Femur (tissue), 1 donor: ENCODE results near the gene FNDC5.

Source experiments
- DNase-seq: peaks from one replicate; pipeline ENCODE4 v3.0.0-alpha.2; 2017

The FNDC5 gene

GRCh38 chr1:32883338-32884031, 12.8 kb upstream of the FNDC5 start:
- no peak for DNase-seq

DNA sequence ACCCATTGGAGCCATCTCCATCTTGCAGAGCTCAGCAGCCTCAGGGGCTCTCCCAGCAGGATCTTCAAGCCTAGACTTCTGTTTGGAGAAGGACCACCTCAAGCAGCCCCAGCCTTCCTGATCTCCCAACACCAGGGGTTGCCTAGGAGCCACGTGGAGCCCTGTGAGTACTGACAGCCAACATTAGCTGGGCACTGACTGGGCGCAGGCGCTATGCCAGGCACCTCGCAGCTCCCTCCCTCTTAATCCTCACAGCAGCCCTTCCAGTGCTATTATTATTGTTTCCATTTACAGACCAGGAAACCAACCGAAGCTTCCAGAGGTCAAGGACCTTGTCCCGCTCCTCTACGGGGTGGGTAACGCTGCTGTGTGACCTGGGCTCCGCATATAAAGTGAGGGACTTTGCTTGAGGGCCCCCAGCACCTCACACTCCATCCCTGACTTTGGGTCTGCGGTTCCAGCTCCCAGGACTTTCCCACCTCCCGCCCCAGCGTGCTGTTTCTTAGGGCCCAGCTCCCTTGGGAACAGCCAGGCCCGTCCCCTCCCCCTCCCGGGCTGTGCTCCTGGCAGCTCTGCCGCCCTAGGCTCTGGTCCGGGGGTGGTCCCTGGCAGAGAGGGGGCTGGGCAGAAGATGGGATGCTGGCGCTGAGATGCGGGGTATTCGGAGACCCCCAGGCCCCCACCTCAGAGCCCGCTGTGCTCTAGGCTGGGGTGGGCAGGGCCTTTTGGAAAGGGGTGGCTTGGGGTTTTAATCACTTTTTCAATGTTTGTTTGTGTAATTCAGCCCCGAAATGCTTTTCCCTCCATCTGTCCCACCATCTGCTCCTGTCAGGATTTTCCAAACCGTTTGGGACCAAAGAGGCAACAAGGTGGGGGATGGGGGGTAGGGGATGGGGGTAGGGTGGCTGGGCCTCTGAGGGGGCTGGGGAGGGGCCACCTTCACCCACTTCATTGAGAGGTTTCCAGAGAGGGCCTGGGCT, 11.4 kb upstream of the FNDC5 start:
- no peak for DNase-seq

GRCh38 chr1:32881291-32881690, 10.6 kb upstream of the FNDC5 start:
- no peak for DNase-seq

- peak; percentile 9 for DNase-seq
These were observed 7.9 kb upstream of the FNDC5 start for GRCh38 chr1:32878637-32879041.

GRCh38 chr1:32878183-32878582, 7.5 kb upstream of the FNDC5 start:
- DNase-seq = peak; percentile 4

DNA sequence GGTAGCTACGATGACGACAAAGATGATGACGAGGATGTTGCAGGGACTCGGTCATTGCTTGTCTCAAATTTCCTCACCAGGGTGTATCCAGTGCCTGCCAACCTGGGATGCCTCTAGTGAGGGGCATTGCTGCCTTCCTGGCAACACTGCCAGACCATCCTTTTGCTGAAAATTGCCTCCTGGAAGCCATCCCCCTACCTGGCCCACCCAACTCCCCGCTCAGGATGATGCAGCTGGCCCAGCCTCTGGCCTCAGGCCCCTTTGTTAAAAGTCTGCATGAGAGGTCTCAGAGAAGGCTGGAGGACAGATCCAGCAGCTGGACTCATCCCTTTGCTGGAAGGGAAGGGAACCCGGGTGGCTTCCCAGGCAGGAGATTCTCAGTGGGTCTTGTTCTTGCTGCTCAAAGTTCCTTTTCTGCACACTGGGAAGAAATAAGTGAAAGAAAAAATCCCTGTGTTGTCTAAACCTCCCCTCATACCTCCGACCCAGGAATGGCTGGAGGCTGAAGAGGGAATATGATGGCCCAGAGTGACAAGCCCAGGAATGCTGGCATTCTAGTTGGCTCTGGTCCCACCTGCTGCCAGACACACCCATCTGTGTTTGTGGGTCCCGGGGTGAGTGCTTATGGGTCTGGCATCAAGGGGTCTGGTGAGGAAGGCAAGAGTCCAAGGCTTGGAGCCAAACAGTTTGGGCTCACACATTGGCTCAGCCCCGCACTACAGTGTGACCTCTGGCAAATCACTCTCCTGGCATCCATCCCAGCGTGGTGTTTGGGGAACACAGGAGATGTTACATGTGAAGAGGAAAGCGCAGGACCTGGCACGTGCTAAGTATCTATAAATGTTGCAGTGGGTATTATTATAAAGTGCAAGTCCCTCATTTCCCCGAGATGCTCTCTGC, 6.7 kb upstream of the FNDC5 start:
- peak; percentile 21 for DNase-seq

GRCh38 chr1:32876341-32877210, 5.9 kb upstream of the FNDC5 start:
- DNase-seq = no peak

DNA sequence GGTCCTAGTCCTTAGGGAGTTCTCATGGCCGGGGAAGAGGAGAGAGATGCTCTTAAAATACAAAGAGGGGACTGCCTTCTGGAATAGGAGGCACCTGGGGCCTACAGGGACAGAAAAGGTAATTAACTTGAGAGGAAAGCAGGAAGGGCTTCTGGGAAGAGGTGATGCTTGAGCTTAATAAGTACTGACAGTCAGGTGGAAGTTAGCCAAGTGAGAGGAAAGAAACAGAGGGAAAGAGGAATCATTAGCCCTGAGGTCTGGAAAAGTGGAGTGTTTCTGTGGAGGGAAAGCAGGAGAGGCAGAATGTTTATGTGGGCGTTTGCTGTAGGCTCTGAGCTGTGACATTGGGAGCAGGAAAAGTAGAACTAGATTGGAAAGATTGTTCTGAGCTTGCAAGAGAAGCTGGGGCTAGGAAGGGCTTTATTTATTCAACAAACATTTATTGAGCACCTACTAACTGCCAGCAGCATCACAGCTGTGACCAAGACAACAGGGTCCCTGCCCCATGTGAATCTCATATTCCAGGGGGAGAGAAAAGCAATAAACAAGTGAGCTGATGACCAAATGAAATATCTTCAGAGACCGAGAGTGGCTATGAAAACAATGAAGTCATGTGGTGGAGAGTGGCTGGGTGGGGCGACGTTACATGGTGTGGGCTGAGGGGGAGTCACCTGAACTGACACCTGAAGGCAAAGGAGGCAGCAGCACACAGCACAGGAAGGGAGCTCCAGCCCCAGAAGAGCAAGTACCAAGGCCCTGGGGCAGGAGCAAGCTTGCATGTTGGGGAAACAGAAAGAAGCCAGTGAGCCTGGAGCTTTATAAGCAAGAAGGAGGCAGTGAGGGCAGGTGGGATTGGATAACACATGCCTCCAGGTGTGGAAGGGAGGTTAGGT, 4.4 kb upstream of the FNDC5 start:
- no peak for DNase-seq

DNA sequence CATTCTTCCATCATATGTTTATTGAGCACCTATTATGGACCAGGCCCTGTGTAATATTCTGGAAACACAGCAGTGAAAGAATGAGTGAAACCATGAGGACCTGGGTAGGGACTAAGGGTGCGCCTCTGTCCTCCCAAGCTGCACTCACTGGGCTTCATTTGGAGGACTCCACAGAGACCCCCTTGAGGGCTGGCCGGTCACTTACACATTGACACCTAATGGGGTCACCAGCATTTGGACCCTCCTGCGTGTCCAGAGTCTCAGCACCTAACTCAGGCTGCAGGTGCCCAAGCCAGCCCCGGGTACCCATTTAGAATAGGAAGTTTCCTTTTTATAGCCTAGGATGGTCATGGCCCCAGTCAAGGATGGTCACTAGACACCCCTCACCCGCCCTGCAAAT, 2.8 kb upstream of the FNDC5 start:
- no peak for DNase-seq

DNA sequence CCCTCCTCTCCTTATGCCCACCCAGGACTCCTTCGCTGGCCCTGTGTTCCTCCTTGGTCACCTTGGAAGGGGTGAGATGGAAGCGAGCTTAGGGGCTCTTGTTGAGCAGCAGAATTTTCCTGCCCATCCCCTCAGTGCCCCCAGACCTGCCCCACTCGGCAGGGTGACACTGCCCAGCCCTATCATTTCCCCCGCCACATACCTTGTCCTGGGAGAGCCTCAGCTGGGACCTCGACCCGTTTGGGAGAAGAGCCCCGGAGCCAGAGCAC, 1.4 kb upstream of the FNDC5 start:
- DNase-seq = no peak

GRCh38 chr1:32871364-32872191, 866 bp upstream of the FNDC5 start:
- peak; percentile 80 for DNase-seq

DNA sequence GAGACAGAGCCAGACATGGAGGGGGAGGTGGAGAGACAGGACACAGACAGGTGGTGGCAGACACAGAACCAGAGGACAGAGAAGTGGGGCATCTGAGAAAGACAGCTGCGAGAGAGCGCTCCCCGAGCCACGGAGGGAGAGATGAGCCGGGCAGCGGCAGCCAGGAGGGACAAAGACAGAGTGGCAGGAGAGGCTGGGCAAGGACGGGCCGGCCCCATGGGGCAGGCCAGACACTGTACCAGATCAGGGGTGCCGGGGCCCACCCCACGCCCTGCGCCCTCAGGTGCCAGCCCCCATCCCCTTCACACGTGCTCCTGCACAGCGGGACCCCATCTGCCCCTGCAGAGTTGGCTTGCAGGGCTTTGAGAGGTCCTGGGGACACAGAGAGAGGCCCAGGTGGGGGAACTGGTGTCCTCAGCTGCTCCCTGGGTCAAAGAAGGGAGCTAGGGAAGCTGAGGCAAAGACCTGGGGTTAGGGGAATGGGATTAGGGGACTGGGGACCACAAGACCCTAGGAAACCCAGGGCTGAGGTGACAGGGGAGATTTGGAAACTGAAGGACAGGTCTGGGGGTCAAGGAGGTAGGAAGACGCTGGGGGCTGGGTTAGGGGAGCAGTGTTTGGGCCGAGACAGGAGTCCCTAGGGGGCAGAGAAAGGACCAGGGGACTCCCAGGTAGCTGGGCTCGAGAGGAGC, 643 bp downstream of the FNDC5 start:
- peak; percentile 56 for DNase-seq

DNA sequence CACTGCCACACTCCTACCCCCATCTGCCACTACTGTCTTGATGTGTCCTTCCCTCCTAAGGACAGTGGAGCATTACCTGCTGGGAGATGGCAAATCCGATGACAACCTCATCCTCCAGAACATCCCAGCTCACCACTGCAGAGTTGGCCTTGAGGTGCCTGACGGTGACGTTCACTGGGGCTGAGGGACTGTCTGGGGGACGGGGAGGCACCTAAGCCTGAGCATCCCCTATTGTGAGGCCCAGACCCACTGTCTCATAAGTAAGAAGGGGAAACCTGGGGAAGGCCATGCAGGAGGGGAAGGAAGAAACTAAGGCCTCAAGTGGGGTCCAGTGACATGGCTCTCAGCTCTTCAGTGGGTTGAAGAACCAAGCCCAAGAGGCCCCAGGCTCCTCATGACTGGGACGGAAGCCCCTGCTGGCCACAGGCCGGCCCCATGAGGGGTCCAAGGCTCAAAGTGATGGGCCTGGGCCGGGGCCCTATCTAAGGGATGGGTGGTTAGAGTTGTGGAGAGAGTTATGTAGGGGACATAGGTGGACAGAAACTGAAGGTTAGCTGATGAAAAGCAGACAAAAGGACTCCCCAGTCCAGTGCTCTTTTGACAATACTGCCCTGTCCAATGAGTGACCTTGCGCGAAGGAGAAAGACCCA, 1.8 kb downstream of the FNDC5 start:
- peak; percentile 9 for DNase-seq

- DNase-seq = no peak
These were observed 2.6 kb downstream of the FNDC5 start for GRCh38 chr1:32868085-32868484.

DNA sequence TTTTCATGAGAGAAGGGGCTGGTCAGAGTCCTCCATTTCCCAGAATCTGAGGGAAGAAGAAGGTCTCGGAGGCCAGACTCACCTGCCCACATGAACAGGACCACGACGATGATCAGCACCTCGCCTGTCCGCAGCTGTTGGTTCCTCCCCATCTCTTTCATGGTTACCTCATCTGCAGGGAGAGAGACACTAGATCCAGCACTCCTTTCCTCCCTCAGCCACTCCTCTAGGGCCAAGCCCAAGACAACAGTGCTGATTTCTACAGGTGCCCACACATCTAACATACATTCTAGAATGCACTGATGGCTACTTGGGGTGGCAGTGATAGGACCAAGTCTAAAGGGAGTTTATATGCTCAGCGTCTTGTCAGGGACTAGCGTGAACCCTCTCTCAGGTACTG, 3.0 kb downstream of the FNDC5 start:
- DNase-seq = no peak

DNA sequence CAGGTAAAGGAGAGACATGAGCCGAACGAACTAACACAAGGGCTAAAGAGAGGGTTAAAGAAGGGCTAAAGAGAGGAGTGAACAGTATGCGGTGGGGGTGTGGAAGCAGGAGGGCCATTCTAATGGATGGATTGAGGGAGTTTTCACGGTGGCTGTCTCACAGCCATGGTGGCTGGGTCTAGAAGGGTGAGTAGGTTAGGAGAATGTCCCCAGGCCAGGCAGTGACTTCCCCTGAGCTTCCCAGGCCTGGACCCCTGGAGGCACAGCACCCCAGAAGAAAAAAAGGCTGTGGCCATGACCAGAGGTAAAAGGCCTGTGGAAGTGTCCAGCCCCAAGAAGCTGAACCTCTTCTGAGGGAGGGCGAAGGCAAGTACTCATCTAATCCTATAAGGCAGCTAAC, 3.6 kb downstream of the FNDC5 start:
- no peak for DNase-seq

GRCh38 chr1:32865639-32866405, 4.9 kb downstream of the FNDC5 start:
- no peak for DNase-seq

DNA sequence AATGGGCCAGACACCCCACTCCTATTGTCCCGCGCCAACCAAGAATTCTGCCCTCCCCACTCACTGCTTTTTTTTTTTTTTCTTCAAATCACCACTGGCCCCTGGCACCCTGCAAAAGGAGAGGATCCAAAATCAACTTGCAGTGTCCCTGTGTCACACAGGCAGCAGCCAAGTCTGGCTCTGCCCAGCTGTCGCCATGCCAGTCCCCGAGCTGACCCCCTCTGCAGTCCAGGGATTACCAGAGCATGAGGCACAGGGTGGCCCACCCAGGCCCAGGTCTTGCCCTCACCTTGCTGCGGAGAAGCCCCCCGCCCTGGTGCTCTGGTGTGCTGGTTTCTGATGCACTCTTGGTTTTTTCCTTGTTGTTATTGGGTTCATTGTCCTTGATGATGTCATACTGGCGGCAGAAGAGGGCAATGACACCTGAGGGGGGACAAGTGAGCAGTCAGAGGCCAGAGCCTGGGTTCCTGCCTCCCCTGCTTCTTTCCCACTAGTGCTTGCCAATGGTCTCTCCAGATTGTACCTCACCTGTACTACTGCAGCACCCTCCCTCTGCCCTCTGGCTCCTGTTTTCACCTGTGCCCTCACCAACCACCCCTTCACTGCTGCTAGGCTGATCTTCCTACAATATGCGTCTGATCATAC, 6.2 kb downstream of the FNDC5 start:
- no peak for DNase-seq
